SK-N-SH treated with all-trans-retinoic acid at 6 μM for 48 hours (cell line): ENCODE results near the gene USP35.

Source experiments
- ATAC-seq: fragments of 200-7000 bp; cut with Tn5 transposase; 3 replicates; pipeline ENCODE4 v1.9.1; 2020; ENCODE audit warnings: mild to moderate bottlenecking, moderate library complexity
- ARNTL ChIP-seq: fragments of 450-650 bp; formaldehyde crosslinking; IDR thresholded peaks from 2 replicates; pipeline ENCODE4 v1.5.0; 2020; ENCODE audit warnings: low read depth, mild to moderate bottlenecking, moderate library complexity, borderline replicate concordance
- BACH2 ChIP-seq: fragments of 250-450 bp; sonication (Bioruptor Pico); IDR thresholded peaks from 2 replicates; pipeline ENCODE4 v1.9.0; 2021; ENCODE audit warnings: mild to moderate bottlenecking, borderline replicate concordance
- CSDC2 ChIP-seq: fragments of 250-450 bp; sonication (Bioruptor Pico); IDR thresholded peaks from 2 replicates; pipeline ENCODE4 v1.5.0; 2020; ENCODE audit warnings: mild to moderate bottlenecking, moderate library complexity
- GLIS3 ChIP-seq: fragments of 250-450 bp; sonication (Bioruptor Pico); IDR thresholded peaks from 2 replicates; pipeline ENCODE4 v1.5.0; 2020; ENCODE audit warnings: mild to moderate bottlenecking, moderate library complexity
- ISL1 ChIP-seq: fragments of 250-450 bp; sonication (Bioruptor Pico); IDR thresholded peaks from 2 replicates; pipeline ENCODE4 v2.1.2; 2022; ENCODE audit warnings: mild to moderate bottlenecking, moderate library complexity
- OSR1 ChIP-seq: fragments of 250-450 bp; sonication (Bioruptor Pico); IDR thresholded peaks from 2 replicates; pipeline ENCODE4 v1.8.0; 2022; ENCODE audit warnings: moderate library complexity, mild to moderate bottlenecking, inconsistent platforms
- PPARA ChIP-seq: fragments of 250-450 bp; sonication (Bioruptor Pico); IDR thresholded peaks from 2 replicates; pipeline ENCODE4 v1.5.0; 2020; ENCODE audit warnings: mild to moderate bottlenecking, borderline replicate concordance
- RARB ChIP-seq: fragments of 250-450 bp; sonication (Bioruptor Pico); IDR thresholded peaks from 2 replicates; pipeline ENCODE4 v1.8.0; 2021; ENCODE audit warnings: mild to moderate bottlenecking, moderate library complexity
- TCF4 ChIP-seq: fragments of 250-450 bp; sonication (Bioruptor Pico); IDR thresholded peaks from 2 replicates; pipeline ENCODE4 v1.8.0; 2021; ENCODE audit warnings: mild to moderate bottlenecking, moderate library complexity, borderline replicate concordance
- TOX ChIP-seq: fragments of 250-450 bp; sonication (Bioruptor Pico); IDR thresholded peaks from 2 replicates; pipeline ENCODE4 v1.8.0; 2021; ENCODE audit warnings: mild to moderate bottlenecking, moderate library complexity, borderline replicate concordance
- ZC3H10 ChIP-seq: fragments of 250-450 bp; sonication (Bioruptor Pico); IDR thresholded peaks from 2 replicates; pipeline ENCODE4 v1.5.1; 2021; ENCODE audit warnings: mild to moderate bottlenecking, moderate library complexity
- ZFP3 ChIP-seq: fragments of 250-450 bp; sonication (Bioruptor Pico); IDR thresholded peaks from 2 replicates; pipeline ENCODE4 v1.5.0; 2020; ENCODE audit warnings: mild to moderate bottlenecking, moderate library complexity
- ZFP30 ChIP-seq: fragments of 450-650 bp; formaldehyde crosslinking; IDR thresholded peaks from 2 replicates; pipeline ENCODE4 v1.5.0; 2022; ENCODE audit warnings: mild to moderate bottlenecking, moderate library complexity
- ZNF70 ChIP-seq: fragments of 450-650 bp; formaldehyde crosslinking; IDR thresholded peaks from 2 replicates; pipeline ENCODE4 v1.5.0; 2020; ENCODE audit warnings: mild to moderate bottlenecking, moderate library complexity
- ZNF8 ChIP-seq: fragments of 450-650 bp; formaldehyde crosslinking; IDR thresholded peaks from 2 replicates; pipeline ENCODE4 v1.5.0; 2020; ENCODE audit warnings: mild to moderate bottlenecking, moderate library complexity
- TF ChIP-seq, protein P1 (sequence below): fragments of 250-450 bp; sonication (Bioruptor Pico); IDR thresholded peaks from 2 replicates; pipeline ENCODE4 v1.5.1; 2021; ENCODE audit warnings: mild to moderate bottlenecking, moderate library complexity
- TF ChIP-seq, protein P2 (sequence below): fragments of 250-450 bp; sonication (Bioruptor Pico); IDR thresholded peaks from 2 replicates; pipeline ENCODE4 v1.5.1; 2020; ENCODE audit warnings: low read depth, mild to moderate bottlenecking, moderate library complexity
- TF ChIP-seq, protein P3 (sequence below): fragments of 250-450 bp; sonication (Bioruptor Pico); IDR thresholded peaks from 2 replicates; pipeline ENCODE4 v1.8.0; 2020; ENCODE audit warnings: mild to moderate bottlenecking, moderate library complexity, borderline replicate concordance
- TF ChIP-seq, protein P4 (sequence below): fragments of 250-450 bp; sonication (Bioruptor Pico); IDR thresholded peaks from 2 replicates; pipeline ENCODE4 v1.8.0; 2021; ENCODE audit warnings: low read depth, mild to moderate bottlenecking, moderate library complexity, borderline replicate concordance
- TF ChIP-seq, protein P5 (sequence below): fragments of 250-450 bp; sonication (Bioruptor Pico); IDR thresholded peaks from 2 replicates; pipeline ENCODE4 v1.5.0; 2020; ENCODE audit warnings: mild to moderate bottlenecking, moderate library complexity

USP35 gene

DNA sequence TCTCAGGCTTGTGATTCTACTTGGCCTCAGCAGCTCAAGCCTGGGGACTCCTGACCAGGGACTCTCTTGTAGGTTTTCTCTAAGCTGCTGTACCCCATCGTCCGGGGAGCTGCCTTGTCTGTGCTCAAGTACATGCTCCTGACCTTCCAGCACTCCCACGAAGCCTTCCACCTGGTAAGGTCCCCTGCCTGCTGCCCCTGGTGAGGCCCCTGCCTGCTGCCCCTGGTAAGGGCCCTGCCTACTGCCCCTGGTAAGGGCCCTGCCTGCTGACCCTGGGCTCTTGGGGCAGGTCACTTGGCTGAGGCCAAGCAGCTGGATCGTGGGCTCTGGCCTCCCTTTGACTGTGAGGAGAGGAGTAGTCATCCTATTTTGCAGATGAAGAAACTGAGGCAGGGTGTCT, 11.3 kb downstream of the USP35 start:
- TF ChIP-seq ZFP30 (CRISPR knock-in tag) (no peak), CSDC2 (no peak), TOX (no peak), ZC3H10 (no peak), ISL1 (CRISPR knock-in tag) (no peak), RARB (CRISPR knock-in tag) (no peak), ZNF8 (CRISPR knock-in tag) (no peak), BACH2 (CRISPR knock-in tag) (no peak), GLIS3 (CRISPR knock-in tag) (no peak), PPARA (CRISPR knock-in tag) (no peak), TCF4 (CRISPR knock-in tag) (no peak), ZNF70 (CRISPR knock-in tag) (no peak), ARNTL (CRISPR knock-in tag) (no peak), OSR1 (CRISPR knock-in tag) (no peak)
- TF ChIP-seq, protein P1, sequence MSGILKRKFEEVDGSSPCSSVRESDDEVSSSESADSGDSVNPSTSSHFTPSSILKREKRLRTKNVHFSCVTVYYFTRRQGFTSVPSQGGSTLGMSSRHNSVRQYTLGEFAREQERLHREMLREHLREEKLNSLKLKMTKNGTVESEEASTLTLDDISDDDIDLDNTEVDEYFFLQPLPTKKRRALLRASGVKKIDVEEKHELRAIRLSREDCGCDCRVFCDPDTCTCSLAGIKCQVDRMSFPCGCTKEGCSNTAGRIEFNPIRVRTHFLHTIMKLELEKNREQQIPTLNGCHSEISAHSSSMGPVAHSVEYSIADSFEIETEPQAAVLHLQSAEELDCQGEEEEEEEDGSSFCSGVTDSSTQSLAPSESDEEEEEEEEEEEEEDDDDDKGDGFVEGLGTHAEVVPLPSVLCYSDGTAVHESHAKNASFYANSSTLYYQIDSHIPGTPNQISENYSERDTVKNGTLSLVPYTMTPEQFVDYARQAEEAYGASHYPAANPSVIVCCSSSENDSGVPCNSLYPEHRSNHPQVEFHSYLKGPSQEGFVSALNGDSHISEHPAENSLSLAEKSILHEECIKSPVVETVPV (CRISPR knock-in tag), result no peak
- TF ChIP-seq, protein P2, sequence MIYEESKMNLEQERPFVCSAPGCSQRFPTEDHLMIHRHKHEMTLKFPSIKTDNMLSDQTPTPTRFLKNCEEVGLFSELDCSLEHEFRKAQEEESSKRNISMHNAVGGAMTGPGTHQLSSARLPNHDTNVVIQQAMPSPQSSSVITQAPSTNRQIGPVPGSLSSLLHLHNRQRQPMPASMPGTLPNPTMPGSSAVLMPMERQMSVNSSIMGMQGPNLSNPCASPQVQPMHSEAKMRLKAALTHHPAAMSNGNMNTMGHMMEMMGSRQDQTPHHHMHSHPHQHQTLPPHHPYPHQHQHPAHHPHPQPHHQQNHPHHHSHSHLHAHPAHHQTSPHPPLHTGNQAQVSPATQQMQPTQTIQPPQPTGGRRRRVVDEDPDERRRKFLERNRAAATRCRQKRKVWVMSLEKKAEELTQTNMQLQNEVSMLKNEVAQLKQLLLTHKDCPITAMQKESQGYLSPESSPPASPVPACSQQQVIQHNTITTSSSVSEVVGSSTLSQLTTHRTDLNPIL (CRISPR knock-in tag), result no peak
- TF ChIP-seq, protein P3, sequence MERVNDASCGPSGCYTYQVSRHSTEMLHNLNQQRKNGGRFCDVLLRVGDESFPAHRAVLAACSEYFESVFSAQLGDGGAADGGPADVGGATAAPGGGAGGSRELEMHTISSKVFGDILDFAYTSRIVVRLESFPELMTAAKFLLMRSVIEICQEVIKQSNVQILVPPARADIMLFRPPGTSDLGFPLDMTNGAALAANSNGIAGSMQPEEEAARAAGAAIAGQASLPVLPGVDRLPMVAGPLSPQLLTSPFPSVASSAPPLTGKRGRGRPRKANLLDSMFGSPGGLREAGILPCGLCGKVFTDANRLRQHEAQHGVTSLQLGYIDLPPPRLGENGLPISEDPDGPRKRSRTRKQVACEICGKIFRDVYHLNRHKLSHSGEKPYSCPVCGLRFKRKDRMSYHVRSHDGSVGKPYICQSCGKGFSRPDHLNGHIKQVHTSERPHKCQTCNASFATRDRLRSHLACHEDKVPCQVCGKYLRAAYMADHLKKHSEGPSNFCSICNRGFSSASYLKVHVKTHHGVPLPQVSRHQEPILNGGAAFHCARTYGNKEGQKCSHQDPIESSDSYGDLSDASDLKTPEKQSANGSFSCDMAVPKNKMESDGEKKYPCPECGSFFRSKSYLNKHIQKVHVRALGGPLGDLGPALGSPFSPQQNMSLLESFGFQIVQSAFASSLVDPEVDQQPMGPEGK (CRISPR knock-in tag), result no peak
- TF ChIP-seq, protein P4, sequence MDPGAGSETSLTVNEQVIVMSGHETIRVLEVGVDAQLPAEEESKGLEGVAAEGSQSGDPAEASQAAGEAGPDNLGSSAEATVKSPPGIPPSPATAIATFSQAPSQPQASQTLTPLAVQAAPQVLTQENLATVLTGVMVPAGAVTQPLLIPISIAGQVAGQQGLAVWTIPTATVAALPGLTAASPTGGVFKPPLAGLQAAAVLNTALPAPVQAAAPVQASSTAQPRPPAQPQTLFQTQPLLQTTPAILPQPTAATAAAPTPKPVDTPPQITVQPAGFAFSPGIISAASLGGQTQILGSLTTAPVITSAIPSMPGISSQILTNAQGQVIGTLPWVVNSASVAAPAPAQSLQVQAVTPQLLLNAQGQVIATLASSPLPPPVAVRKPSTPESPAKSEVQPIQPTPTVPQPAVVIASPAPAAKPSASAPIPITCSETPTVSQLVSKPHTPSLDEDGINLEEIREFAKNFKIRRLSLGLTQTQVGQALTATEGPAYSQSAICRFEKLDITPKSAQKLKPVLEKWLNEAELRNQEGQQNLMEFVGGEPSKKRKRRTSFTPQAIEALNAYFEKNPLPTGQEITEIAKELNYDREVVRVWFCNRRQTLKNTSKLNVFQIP (CRISPR knock-in tag), result no peak
- no peak for ATAC-seq

DNA sequence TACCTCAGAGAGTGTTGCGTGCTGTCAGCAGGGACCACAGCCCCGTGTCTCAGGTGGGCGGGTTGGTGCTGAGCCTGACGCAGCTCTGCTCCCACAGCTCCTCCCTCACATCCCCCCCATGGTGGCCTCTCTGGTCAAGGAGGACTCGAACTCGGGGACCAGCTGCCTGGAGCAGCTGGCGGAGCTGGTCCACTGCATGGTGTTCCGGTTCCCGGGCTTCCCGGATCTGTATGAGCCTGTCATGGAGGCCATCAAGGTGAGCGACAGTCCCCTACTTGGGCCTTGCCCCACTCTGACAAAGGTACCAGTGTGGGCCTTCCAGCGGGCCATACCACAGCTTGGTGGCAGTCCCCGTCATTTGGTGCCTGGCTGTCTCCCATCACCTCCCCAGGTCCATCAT, 11.8 kb downstream of the USP35 start:
- ATAC-seq, result no peak
- TF ChIP-seq, protein P3 (CRISPR knock-in tag), result no peak
- TF ChIP-seq ZC3H10, result no peak
- no peak for TF ChIP-seq PPARA (CRISPR knock-in tag)
- TF ChIP-seq, protein P5, sequence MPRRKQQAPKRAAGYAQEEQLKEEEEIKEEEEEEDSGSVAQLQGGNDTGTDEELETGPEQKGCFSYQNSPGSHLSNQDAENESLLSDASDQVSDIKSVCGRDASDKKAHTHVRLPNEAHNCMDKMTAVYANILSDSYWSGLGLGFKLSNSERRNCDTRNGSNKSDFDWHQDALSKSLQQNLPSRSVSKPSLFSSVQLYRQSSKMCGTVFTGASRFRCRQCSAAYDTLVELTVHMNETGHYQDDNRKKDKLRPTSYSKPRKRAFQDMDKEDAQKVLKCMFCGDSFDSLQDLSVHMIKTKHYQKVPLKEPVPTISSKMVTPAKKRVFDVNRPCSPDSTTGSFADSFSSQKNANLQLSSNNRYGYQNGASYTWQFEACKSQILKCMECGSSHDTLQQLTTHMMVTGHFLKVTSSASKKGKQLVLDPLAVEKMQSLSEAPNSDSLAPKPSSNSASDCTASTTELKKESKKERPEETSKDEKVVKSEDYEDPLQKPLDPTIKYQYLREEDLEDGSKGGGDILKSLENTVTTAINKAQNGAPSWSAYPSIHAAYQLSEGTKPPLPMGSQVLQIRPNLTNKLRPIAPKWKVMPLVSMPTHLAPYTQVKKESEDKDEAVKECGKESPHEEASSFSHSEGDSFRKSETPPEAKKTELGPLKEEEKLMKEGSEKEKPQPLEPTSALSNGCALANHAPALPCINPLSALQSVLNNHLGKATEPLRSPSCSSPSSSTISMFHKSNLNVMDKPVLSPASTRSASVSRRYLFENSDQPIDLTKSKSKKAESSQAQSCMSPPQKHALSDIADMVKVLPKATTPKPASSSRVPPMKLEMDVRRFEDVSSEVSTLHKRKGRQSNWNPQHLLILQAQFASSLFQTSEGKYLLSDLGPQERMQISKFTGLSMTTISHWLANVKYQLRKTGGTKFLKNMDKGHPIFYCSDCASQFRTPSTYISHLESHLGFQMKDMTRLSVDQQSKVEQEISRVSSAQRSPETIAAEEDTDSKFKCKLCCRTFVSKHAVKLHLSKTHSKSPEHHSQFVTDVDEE (CRISPR knock-in tag), result no peak
- TF ChIP-seq GLIS3 (CRISPR knock-in tag), result no peak
- TF ChIP-seq ISL1 (CRISPR knock-in tag), result no peak
- no peak for TF ChIP-seq RARB (CRISPR knock-in tag)
- no peak for TF ChIP-seq TOX
- TF ChIP-seq, protein P1 (CRISPR knock-in tag), result no peak
- TF ChIP-seq ZFP3 (CRISPR knock-in tag), result no peak
